Heart left ventricle (tissue), 13 donors: ENCODE results near the gene KLHL29.

ENCODE experiments used
- POLR2A ChIP-seq, 2 donors: fragments of 450-650 bp; IDR thresholded peaks; one replicate each; pipeline ENCODE4 v1.6.1; 2017; ENCODE audit warnings: antibody characterized with exemption in 2 of 2, mild to moderate bottlenecking in 2 of 2, moderate library complexity in 2 of 2
- TF ChIP-seq, protein P1 (sequence below), 12 donors: fragments of 200-600 bp; sonication (generic) in 4 of 12; IDR thresholded peaks; one replicate each; pipeline versions ENCODE4 v1.5.0 to v1.8.0; 2018 to 2022; ENCODE audit warnings: antibody characterized with exemption in 12 of 12, mild to moderate bottlenecking in 5 of 12
- donor health status: ischemic (EF 13 %, LVEDD 7.1; RV severe dilation, severe dysfunction).
- donor health status: DM: no; HTN: yes; CAD: no.
- donor health status: DM: no; HTN: no; CAD: no.
- donor health status: ischemic (EF 25% LVEDD 6.9; RV normal size, moderate dysfunction).
- donor health status: ischemic (EF 25% LVEDD 5.7; RV mildly dilated, moderate dysfunction).
- donor health status: ischemic (EF 35%, LVEDD 5.7; RV mildly dilated, moderate dysfunction).
- donor health status: nonischemic (EF 11% LVEDD 7.7; RV severe dilation, severe dysfunction).
- donor health status: DM: yes; HTN: yes; CAD: no.
- donor health status: PGD.
- donor health status: ischemic (EF 29% LVEDD 5.4; RV normal size, mild dysfunction).
- donor health status: nonischemic (EF 23%, LVEDD 6.1; RV moderate dilation, normal function).

DNA sequence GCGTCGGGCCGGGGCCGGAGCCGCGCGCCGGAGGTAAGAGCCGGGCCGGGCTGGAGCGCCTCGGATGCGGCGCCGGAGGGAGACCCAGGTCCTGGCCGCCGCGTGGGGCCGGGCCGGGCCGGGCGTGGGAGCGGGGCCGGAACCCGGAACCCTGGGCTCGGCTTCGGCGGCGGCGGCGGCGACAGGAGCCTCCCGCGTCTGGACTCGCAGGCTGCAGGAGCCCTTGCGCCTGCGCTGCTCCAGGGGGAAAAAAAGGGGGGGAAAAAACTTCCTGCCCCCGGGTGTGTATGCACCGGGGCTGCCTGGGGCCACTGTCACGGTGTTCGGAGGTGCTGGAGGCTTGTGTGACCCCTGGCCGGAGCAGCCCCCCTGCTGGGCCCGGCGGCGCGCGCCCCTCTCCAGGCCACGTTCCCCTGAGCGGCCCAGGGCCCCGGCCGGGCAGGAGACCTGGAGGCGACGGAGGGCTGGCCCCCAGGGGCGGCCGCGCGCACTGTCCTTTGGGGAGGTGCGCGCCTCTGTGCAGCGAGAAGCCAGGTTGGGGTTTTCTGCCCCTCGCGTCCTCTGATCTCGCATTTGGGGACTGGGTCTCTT, 864 bp downstream of the KLHL29 start:
- TF ChIP-seq, protein P1, sequence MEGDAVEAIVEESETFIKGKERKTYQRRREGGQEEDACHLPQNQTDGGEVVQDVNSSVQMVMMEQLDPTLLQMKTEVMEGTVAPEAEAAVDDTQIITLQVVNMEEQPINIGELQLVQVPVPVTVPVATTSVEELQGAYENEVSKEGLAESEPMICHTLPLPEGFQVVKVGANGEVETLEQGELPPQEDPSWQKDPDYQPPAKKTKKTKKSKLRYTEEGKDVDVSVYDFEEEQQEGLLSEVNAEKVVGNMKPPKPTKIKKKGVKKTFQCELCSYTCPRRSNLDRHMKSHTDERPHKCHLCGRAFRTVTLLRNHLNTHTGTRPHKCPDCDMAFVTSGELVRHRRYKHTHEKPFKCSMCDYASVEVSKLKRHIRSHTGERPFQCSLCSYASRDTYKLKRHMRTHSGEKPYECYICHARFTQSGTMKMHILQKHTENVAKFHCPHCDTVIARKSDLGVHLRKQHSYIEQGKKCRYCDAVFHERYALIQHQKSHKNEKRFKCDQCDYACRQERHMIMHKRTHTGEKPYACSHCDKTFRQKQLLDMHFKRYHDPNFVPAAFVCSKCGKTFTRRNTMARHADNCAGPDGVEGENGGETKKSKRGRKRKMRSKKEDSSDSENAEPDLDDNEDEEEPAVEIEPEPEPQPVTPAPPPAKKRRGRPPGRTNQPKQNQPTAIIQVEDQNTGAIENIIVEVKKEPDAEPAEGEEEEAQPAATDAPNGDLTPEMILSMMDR (IDR thresholded peaks at IDR 0.05) = no peak
- TF ChIP-seq POLR2A (IDR thresholded peaks at IDR 0.05) = no peak
